ENCODE measurements around the gene ICE1. TPM values are rescaled to one million over a fixed set of nuclear protein-coding genes. Genes with fewer than 3 reads are reported as not detected.

ICE1 gene
- total and polyA plus RNA-seq, 8 donors: 22.3 to 32.0 (median 30.5) TPM

GRCh38 chr5:5531371-5531770 is 108.9 kb downstream of the ICE1 start:
- ATAC-seq: no peak
- intact Hi-C loops (cut with DNase I): no loop called here
- no peak for TF ChIP-seq CTCF (IDR thresholded peaks at IDR 0.05)
- no peak overlapping the region for H3K4me3 ChIP-seq
- no peaks in the 10 kb centered on the region for H3K4me1 ChIP-seq
- no peak overlapping the region for H3K27ac ChIP-seq
- H3K27me3 ChIP-seq: no peaks in the 10 kb centered on the region
- H3K9me3 ChIP-seq: no peaks in the 10 kb centered on the region
- DNase-seq: no peak
- no peaks in the 10 kb centered on the region for H3K36me3 ChIP-seq

- no peak for TF ChIP-seq CTCF (IDR thresholded peaks at IDR 0.05)
- H3K27me3 ChIP-seq: no peaks in the 10 kb centered on the region
- intact Hi-C loops (cut with DNase I): no loop called here
- no peaks in the 10 kb centered on the region for H3K4me1 ChIP-seq
- H3K4me3 ChIP-seq: no peak overlapping the region
- no peak overlapping the region for H3K27ac ChIP-seq
- H3K9me3 ChIP-seq: no peaks in the 10 kb centered on the region
- DNase-seq: no peak
- no peak for ATAC-seq
- H3K36me3 ChIP-seq: no peaks in the 10 kb centered on the region
These were observed 110.0 kb downstream of the ICE1 start for GRCh38 chr5:5532306-5533076.

DNA sequence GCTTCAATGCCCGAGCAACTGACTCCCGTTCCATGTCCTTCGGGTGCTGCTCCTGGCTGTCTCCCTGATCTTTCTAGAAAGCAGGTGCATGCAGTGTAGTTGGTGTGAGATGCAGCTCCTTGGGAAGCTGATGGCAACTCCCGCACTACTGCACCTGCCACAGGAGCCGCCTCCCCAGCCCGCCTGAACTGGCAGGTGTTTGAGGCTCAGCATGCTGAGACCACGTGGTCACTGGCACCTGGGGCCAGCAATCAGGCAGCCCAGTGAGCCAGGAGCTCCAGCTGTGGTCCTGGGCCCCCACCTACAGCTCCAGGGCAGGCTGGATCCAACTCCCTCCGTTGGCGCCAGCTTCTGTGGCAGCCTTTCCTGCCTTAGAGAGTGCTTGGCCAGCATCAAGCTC is 111.5 kb downstream of the ICE1 start:
- intact Hi-C loops (cut with DNase I): no loop called here

DNA sequence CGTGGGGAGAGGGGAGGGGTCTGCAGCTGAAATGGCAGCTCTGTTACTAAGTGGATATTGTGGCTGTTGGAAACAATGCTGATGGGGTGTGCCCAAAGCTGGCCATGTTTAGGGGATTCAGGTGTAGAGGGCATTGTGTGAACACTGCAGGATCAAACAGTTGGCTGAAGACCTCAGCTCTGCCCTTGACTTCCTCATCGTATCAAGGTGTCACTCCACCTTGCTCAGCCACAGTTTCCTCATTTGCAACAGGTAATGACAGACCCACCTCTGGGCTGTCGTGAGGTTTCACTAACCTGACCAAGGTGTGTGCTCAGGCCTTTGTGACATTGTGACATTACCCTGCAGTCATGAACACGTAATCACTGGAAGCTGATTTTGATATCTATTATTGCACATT is 111.9 kb downstream of the ICE1 start:
- Histone ChIP-seq H3K36me3 (no peaks in the 10 kb centered on the region), H3K27ac (no peak overlapping the region), H3K4me3 (no peak overlapping the region), H3K9me3 (no peaks in the 10 kb centered on the region), H3K27me3 (no peaks in the 10 kb centered on the region), H3K4me1 (no peaks in the 10 kb centered on the region)
- intact Hi-C loops (cut with DNase I): no loop called here
- ATAC-seq (no peak), DNase-seq (no peak)
- TF ChIP-seq CTCF (IDR thresholded peaks at IDR 0.05): no peak

More for the DNA sequence above, 111.5 kb downstream of the ICE1 start:
- Histone ChIP-seq H3K27me3 (no peaks in the 10 kb centered on the region), H3K4me3 (no peak overlapping the region), H3K36me3 (no peaks in the 10 kb centered on the region), H3K4me1 (no peaks in the 10 kb centered on the region), H3K9me3 (no peaks in the 10 kb centered on the region), H3K27ac (no peak overlapping the region)
- TF ChIP-seq CTCF (IDR thresholded peaks at IDR 0.05): no peak
- no peak for DNase-seq
- no peak for ATAC-seq

DNA sequence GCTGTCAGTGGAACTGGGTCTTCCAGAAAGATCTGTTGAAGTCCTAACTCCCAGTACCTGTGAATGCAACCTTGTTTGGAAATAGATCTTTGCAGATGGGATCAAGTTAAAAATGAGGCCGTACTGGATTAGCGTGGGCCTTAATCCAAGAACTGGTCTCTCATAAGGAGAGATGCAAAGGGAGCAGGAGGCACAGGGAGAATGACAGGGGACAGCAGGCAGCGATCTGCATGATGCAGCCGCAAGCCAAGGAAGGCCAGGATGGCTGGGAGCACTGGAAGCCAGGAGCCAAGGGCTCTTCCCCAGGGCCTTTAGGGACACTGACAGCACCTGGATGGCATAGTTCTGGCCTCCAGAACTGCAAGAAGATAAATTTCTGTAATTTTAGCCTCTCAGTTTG is 114.4 kb downstream of the ICE1 start:
- intact Hi-C loops (cut with DNase I): no loop called here
- DNase-seq (no peak), ATAC-seq (no peak)
- no peaks in the 10 kb centered on the region for H3K4me1 ChIP-seq
- no peaks in the 10 kb centered on the region for H3K9me3 ChIP-seq
- TF ChIP-seq CTCF (IDR thresholded peaks at IDR 0.05): no peak
- H3K36me3 ChIP-seq: no peaks in the 10 kb centered on the region
- H3K4me3 ChIP-seq: no peak overlapping the region
- H3K27ac ChIP-seq: no peak overlapping the region
- no peaks in the 10 kb centered on the region for H3K27me3 ChIP-seq

Measured in left lung (tissue), 10 donors.